Fibroblast of lung (primary cell): ENCODE data around the gene PLOD3.

Experiments
- EZH2 ChIP-seq: IDR thresholded peaks from 2 replicates; pipeline ENCODE4 v1.5.1; 2012; ENCODE audit warnings: low read length, control low read depth, mild to moderate bottlenecking; ENCODE audit errors: missing control alignments
- TF ChIP-seq, protein P1 (sequence below), 2 donors: IDR thresholded peaks in 1 of 2; conservative IDR thresholded peaks in 1 of 2; 1 replicate in 1 of 2; 2 replicates in 1 of 2; pipeline ENCODE4 v1.5.1; 2011 to 2012; ENCODE audit warnings: low read length in 2 of 2, control low read depth in 1 of 2, inconsistent platforms in 1 of 2, low read depth in 1 of 2, mild to moderate bottlenecking in 1 of 2

DNA sequence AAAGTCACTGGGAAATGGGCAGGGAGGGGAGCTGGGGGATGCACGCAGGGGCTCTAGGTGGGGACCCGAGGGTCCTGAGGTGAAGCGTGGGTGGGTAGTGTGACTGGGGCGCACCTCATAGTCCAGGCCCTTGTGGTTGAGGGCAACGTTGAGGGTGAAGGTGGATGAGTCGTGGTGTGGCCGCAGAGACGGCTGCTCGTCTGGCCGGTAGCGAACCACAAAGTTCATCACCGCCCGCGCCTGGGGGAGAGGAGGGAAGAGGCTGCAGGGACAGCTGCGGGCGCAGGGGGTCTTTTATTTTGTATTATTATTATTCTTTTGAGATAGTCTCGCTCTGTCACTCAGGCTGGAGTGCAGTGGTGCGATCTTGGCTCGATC is 10.7 kb downstream of the PLOD3 start:
- TF ChIP-seq, protein P1, sequence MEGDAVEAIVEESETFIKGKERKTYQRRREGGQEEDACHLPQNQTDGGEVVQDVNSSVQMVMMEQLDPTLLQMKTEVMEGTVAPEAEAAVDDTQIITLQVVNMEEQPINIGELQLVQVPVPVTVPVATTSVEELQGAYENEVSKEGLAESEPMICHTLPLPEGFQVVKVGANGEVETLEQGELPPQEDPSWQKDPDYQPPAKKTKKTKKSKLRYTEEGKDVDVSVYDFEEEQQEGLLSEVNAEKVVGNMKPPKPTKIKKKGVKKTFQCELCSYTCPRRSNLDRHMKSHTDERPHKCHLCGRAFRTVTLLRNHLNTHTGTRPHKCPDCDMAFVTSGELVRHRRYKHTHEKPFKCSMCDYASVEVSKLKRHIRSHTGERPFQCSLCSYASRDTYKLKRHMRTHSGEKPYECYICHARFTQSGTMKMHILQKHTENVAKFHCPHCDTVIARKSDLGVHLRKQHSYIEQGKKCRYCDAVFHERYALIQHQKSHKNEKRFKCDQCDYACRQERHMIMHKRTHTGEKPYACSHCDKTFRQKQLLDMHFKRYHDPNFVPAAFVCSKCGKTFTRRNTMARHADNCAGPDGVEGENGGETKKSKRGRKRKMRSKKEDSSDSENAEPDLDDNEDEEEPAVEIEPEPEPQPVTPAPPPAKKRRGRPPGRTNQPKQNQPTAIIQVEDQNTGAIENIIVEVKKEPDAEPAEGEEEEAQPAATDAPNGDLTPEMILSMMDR (conservative IDR thresholded peaks at IDR 0.05 in 1 of 2, IDR thresholded peaks at IDR 0.05 in 1 of 2; ENCODE audit: low read depth in 1 of 2, low read length in 2 of 2), result no peak
- no peak for TF ChIP-seq EZH2
